SH-SY5Y (cell line): ENCODE results near the gene TMEM208.

Experiments
- GATA2 ChIP-seq: IDR thresholded peaks from 2 replicates; pipeline ENCODE4 v1.6.1; 2011; ENCODE audit warnings: mild to moderate bottlenecking, low read depth, low read length
- GATA3 ChIP-seq: IDR thresholded peaks from 2 replicates; pipeline ENCODE4 v1.6.1; 2011; ENCODE audit warnings: low read depth, mild to moderate bottlenecking, low read length, moderate library complexity

Gene TMEM208

GRCh38 chr16:67244387-67245185 lies 17.7 kb downstream of the TMEM208 start:
- TF ChIP-seq GATA3 = no peak
- TF ChIP-seq GATA2 = no peak

DNA sequence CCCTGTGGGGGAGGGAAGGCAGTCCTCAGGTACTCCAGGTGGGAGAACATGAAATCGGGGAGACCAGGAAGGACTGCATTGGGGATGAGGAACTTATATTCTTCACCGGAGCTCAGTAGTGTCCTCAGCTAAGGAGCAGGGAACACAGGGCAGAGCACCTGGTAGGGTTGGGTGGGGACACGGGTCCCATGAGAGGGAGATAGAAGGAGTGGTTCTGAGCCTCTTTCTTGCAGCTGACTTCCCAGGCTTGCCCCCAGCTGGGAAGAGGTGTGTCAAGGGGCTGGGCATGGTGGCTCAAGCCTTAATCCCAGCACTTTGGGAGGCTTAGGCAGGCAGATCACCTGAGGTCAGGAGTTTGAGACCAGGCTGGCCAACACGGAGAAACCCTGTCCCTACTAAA lies 18.3 kb downstream of the TMEM208 start:
- TF ChIP-seq GATA2 (no peak), GATA3 (no peak)

DNA sequence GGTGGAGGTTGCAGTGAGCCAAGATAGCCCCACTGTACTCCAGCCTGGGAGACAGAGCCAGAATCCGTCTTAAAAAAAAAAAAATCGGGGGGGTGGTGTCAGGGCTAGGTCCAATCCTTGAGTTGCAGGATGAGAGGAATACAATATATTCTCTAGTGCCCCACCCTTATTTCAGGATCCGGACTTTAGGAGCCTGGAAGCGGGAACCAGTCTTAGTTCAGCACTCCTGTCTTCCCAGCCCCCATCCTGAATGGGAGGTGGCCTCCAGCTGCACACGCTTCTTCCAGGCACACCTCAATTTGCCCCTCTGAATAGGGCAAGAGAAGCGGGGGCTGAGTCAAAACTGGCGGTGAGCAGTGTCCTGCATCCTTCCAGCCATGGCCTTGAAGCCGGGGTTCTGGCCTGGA lies 18.7 kb downstream of the TMEM208 start:
- TF ChIP-seq GATA2 = no peak
- TF ChIP-seq GATA3 = no peak

DNA sequence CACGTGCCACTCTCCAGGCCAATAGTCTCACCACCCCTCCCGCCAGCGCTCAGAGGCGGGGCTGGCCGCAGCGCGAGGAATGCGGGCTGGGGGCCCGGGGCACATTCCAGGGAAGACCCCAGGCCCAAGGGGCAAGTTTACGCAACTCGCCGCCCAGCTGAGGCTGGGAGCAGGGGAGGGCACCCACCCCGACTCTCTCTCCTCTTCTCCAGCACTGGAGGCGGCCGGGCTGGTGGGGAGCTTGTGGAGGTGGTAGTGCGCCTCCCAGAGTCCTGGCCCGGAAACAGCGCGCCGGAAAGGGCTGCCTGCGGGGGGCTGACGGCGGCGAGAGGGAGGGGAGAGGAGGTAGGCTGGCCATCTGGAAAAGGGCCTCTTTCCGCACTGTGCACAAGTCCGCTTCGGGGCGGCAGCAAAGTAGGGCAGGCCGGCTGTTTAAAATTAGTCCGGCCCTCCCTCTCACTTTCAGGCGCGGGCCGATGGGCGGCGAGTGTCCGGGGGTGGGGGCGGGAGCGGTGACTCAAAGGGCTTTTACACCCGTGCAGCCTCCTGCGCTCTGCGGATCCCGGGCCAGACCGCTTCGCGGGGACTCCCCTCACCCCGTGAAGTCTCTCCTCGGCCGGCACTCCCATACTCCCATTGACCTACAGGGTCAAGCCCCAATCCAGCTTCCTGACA lies 19.3 kb downstream of the TMEM208 start:
- TF ChIP-seq GATA3 = no peak
- no peak for TF ChIP-seq GATA2

DNA sequence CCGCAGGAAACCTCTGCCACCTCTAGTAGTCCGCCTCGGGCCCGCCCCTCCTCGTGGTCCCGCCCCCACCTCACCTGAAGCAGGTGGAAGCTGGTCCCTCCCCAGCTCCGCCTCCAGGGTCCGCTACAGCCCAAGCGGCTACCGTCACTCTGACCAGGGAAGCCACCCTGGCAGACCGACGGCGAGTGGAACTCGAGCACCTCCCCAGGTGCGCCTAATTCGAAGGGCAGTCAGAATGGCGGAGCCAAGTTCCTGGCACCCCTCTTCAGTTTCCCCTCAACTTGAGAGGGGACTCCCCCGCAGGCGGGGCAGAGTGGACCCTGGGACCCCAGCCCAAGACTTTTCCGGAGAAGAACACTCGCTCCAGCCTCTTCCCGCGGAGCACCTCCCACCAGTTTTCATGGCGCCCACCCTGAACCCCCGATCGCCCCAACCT lies 19.8 kb downstream of the TMEM208 start:
- no peak for TF ChIP-seq GATA3
- TF ChIP-seq GATA2 = no peak

DNA sequence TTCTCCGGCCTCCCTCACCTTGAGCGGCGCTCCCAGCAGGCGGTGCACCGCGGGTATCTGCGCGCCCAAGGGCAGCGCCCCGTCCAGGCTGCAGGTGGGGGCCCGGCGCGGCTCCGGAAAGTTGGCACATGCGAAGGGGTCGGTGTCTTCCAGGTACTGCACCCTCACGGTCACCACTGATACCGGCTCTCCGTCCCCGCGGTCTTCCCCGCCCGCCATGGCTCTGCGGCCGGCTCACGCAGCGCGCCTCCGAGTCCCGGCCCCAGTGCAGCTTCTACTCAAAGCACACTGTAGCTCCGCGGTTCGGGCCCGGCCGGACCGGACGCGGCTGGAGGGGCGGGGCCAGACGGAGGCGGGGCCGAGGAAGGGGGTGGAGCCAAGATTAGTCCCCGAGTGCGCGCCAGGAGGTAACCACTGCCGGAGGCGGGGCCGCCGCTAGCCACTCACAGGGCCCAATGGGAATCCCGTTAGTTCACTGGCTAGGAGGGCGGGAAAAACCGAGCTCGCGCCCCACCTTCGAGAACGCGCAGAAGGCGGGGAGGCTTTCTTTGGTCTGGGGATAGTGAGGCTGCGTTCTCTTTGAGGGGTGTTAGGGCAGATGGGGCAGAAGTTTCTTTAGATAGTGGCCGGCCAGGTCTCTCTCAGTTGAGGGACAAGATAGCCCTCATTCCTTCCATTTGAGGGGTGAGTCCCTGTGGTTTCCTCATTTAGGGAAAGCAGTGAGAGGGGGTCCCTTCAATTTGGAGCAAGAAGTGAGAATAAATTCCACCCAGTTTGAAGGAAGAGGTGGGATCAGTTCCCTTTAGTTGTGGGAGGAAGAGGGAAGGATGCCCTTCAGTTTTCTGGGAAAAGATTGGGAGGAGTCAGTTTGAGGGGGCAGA lies 20.5 kb downstream of the TMEM208 start, which contains the start of gene FHOD1:
Gene FHOD1, minus strand, starts transcription at position 290 of the 881 bp plus-strand sequence. Its CDS starts 71 bp downstream, at position 219.
- TF ChIP-seq GATA3 = no peak
- no peak for TF ChIP-seq GATA2

GRCh38 chr16:67248073-67248400 lies 21.1 kb downstream of the TMEM208 start:
- TF ChIP-seq GATA3 (no peak), GATA2 (no peak)

DNA sequence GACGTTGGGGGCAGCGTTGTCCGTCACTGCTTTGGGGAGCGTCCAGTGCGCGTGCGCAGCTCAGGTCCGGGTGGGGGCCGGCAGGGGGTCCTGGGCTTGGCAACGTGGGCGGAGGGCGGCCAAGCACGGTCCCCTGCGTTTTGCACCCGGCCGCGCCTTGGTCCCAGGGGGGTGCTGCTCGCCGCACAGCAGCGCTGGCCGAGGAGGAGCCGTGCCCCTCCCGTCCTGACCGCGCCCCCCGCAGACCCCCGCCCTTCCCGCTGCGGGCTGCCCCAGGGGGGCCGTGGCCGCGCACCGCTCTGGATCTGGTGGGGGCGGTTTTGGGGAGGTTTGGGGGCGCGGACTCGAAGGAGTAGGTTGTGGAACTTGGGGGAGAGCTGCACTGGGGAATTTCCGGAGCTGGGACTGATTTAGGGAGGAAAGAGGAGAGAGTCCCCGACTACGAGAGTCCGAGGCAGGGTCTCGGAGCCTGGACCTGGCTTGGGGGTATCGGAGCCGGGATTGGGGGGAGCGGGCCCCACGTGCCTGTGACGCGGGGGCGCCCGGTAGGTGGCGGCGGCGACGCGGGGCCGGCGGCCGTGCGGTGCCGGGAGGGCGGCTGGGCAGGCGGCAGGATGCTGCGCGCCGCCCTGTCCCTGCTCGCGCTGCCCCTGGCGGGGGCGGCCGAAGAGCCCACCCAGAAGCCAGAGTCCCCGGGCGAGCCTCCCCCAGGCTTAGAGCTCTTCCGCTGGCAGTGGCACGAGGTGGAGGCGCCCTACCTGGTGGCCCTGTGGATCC lies 21.7 kb downstream of the TMEM208 start, which contains the start of gene SLC9A5:
Gene SLC9A5, plus strand, starts transcription at position 579 of the 777 bp plus-strand sequence. Its CDS starts 36 bp downstream, at position 615.
- TF ChIP-seq GATA2 (no peak), GATA3 (no peak)

DNA sequence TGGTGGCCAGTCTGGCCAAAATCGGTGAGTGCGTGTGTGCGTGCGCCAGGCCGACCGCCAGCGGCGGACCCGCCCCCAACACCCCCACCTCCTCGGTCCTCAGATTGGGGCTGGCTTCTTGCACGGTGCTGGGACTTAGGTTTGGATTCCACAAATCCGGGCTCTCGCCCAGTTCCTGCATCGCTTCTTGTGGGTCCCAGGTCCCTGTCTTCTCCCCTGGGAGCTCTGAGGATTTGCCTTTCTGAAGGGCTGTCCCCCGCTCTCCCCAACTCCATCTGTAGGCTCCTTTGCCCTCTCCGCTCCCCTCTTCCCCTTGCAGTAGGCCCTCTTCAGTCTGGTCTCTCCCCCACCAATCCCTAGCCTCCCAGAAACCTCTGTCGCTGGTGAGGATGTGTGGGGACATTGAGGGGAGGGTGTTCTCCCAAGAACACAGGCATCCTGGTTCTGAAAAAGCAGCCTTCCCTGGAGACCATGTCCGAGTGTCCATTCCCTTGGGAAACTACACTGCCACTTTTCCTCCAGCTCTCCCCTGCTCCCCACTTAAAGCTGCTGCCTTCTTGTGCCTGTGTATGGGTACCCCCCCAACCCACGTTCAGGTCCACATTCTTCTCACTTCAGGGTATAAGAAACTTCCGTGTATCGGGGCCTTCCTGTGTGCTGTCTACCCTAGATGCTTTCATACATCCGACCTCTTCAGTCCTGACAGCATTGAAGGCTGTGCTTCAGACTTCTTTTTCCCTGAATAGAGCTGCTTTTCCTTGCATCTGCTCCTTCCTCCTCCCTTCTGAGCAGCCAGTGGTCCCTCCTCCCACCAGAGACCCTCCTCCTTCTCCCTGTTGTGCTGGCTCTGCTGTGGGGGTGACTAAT lies 22.5 kb downstream of the TMEM208 start:
- TF ChIP-seq GATA3 (no peak), GATA2 (no peak)

DNA sequence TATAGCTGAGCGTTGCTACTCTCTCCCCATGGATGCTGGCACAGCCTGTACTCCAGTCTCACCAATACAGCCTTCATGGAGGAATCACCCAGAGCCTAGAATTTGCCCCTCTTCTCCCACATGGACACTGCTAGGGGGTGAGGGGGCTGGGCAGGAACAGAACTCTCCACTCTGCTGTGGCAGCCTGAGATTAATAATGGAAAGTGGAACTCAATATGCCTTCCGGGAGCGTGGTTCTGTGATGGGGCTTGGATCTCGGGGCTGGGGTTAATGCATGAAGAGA lies 23.1 kb downstream of the TMEM208 start:
- no peak for TF ChIP-seq GATA2
- TF ChIP-seq GATA3 = no peak

DNA sequence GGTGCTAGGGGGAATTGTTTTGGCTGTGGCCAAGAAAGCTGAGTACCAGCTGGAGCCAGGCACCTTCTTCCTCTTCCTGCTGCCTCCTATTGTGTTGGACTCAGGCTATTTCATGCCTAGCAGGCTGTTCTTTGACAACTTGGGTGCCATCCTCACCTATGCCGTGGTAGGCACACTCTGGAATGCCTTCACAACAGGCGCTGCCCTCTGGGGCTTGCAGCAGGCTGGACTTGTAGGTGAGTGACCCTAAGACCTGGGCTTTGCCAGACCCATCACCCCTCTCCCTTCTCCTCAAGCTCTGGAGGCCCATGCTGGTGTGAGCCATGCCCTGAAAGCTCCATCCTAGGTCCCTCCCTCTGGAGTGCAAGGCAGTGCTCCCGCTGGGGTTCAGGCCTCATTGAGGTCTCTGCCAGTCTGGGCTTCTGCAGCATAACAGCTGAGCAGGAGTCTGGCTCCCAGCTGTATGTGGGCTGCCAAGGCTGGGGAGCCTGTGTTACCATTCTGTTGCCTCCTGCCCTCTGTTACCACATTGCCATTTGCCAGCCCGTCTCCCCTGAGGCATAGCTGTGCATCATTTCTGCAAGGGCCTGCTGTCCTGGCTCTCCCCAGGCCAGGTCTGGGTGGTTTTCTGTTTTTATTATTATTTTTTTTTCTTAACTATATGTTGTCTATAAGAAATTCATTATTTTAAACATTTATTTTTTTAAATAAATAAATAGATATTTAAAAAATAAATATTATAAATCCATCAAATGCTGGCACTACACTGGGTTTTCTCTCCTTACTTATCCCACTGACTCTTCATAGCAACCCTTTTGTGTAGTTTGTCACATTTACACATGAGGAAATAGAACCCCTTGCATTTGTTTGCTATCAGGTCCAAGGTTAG lies 25.9 kb downstream of the TMEM208 start:
- TF ChIP-seq GATA2 (no peak), GATA3 (no peak)

DNA sequence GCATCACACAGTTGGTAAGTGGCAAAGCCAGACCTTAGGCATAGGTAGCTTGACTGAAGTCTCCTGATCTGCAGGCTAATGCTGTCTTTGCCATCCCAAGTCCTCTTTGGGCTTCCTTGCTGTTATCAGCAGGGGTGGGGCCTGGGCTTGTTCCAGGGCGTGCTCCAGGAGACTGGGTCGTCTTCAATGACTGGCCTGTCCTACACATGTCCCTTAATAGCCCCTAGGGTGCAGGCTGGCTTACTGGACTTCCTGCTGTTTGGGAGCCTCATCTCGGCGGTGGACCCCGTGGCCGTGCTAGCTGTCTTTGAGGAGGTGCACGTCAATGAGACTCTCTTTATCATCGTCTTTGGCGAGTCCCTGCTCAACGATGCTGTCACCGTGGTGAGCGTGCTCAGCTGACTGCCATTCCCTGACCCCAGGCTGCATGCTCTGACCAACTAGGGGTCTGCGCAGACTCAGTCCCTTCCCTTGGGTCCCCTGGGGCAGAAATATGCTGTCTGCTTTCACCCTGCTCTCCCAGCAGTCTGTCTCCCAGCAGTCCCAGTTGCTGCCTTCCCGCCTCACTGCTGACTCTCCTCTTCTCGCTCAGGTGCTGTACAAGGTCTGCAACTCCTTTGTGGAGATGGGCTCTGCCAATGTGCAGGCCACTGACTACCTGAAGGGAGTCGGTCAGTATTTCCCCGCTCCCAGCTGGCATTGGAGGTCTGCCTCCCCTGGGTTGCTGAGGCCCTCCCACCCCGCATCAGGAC lies 28.0 kb downstream of the TMEM208 start:
- TF ChIP-seq GATA2 (no peak), GATA3 (no peak)
